Esophagus muscularis mucosa (tissue), 4 donors: ENCODE results near the gene DHX58. TPM values are rescaled to one million over a fixed set of nuclear protein-coding genes. Genes with fewer than 3 reads are reported as not detected.
"Not testable (repeated sequence)": the region's sequence is repeated elsewhere in the genome, so short reads cannot be mapped to it uniquely, and the experiment has no call there.

Experiments
- DNase-seq: peaks from one replicate; pipeline ENCODE4 v3.0.0-alpha.2; 2017; ENCODE audit errors: extremely low spot score
- H3K27ac ChIP-seq, 4 donors: fragments of 200-600 bp; sonication (generic); replicated peaks in 1 of 4; 1 replicate in 3 of 4; 2 replicates in 1 of 4; pipeline ENCODE4 v1.5.1; 2016 to 2019; ENCODE audit warnings: mild to moderate bottlenecking in 1 of 4
- H3K27me3 ChIP-seq, 4 donors: fragments of 200-600 bp; sonication (generic); one replicate each; pipeline versions ENCODE4 v1.5.1 to v1.6.0; 2016 to 2019
- H3K36me3 ChIP-seq, 4 donors: fragments of 200-600 bp; sonication (generic); one replicate each; pipeline ENCODE4 v1.5.1; 2016 to 2019
- H3K4me1 ChIP-seq, 4 donors: fragments of 200-600 bp; sonication (generic); one replicate each; pipeline ENCODE4 v1.5.1; 2016 to 2019
- H3K4me3 ChIP-seq, 4 donors: fragments of 200-600 bp; sonication (generic); 1 replicate in 2 of 4; 2 replicates in 2 of 4; pipeline ENCODE4 v1.5.1; 2016 to 2019; ENCODE audit warnings: mild to moderate bottlenecking in 4 of 4, moderate library complexity in 1 of 4
- H3K9me3 ChIP-seq, 4 donors: fragments of 200-600 bp; sonication (generic); 1 replicate in 3 of 4; 2 replicates in 1 of 4; pipeline ENCODE4 v1.5.1; 2016 to 2019
- CTCF ChIP-seq, 3 experiments: fragments of 200-600 bp in 2 of 3; fragments of 450-650 bp in 1 of 3; sonication (generic) in 2 of 3; IDR thresholded peaks; one replicate each; pipeline ENCODE4 v1.5.1; 2017 to 2019; ENCODE audit warnings: antibody characterized with exemption in 3 of 3, mild to moderate bottlenecking in 2 of 3, moderate library complexity in 1 of 3
- EP300 ChIP-seq: sonication (generic); formaldehyde crosslinking; IDR thresholded peaks from one replicate; pipeline ENCODE4 v1.6.1; 2017; ENCODE audit warnings: antibody characterized with exemption
- POLR2A ChIP-seq: fragments of 450-650 bp; IDR thresholded peaks from one replicate; pipeline ENCODE4 v1.6.1; 2017; ENCODE audit warnings: antibody characterized with exemption, moderate library complexity, mild to moderate bottlenecking, low read depth
- POLR2AphosphoS5 ChIP-seq, 2 donors: sonication (generic); formaldehyde crosslinking; IDR thresholded peaks; one replicate each; pipeline ENCODE4 v1.6.1; 2017; ENCODE audit warnings: antibody characterized with exemption in 2 of 2
- WGBS: methylation state at CpG from one replicate; pipeline ENCODE4 v1.1.5; 2018; 5-methylcytosine and 5-hydroxymethylcytosine counted together
- intact Hi-C: fragments of 100-400 bp; cut with DNase I; formaldehyde crosslinking; loops from one replicate; pipeline ENCODE4 v1.15.1; 2023
- total RNA-seq, 4 donors: library from RNA; depleted of rRNA; stranded (reverse); fragments of >200 nt; gene quantifications; one replicate each; pipeline versions ENCODE4 v1.1.0 to v1.2.1, GENCODE V29; 2016

Gene DHX58
- total RNA-seq, 4 donors from 2014 or later: 9.6 to 11.7 (median 11.3) TPM

- no peak for DNase-seq
- 8% methylated on average over 15 of the region's 15 CpGs for WGBS
- Histone ChIP-seq H3K27ac (peak overlapping the region; percentile 78 to 86 (median 84)), H3K27me3 (no peaks in the 10 kb centered on the region), H3K9me3 (no peaks in the 10 kb centered on the region), H3K36me3 (peaks cover 5 to 22% (median 8%) of the 10 kb centered on the region in 4 donors), H3K4me1 (peaks cover 27 to 61% (median 51%) of the 10 kb centered on the region in 4 donors), H3K4me3 (peak overlapping the region; percentile 81 to 99 (median 92))
- TF ChIP-seq POLR2A (no peak), POLR2AphosphoS5 (IDR thresholded peaks at IDR 0.05) (no peak), CTCF (IDR thresholded peaks at IDR 0.05) (no peak), EP300 (no peak)
- intact Hi-C loops: no loop called here
Observed at GRCh38 chr17:42153919-42154742, 41.6 kb upstream of the DHX58 start.

GRCh38 chr17:42146911-42147607 lies 34.5 kb upstream of the DHX58 start:
- H3K9me3 ChIP-seq: no peaks in the 10 kb centered on the region
- DNase-seq: no peak
- intact Hi-C loops: no loop called here
- peaks cover 19 to 66% (median 45%) of the 10 kb centered on the region in 4 donors for H3K4me1 ChIP-seq
- TF ChIP-seq EP300: no peak
- TF ChIP-seq POLR2AphosphoS5 (IDR thresholded peaks at IDR 0.05): no peak
- no peak for TF ChIP-seq POLR2A
- no peak for TF ChIP-seq CTCF (IDR thresholded peaks at IDR 0.05)
- WGBS: 88% methylated on average over 6 of the region's 13 CpGs
- no peak overlapping the region for H3K27ac ChIP-seq
- peaks cover 14 to 60% (median 39%) of the 10 kb centered on the region in 4 donors for H3K36me3 ChIP-seq
- H3K27me3 ChIP-seq: no peaks in the 10 kb centered on the region
- H3K4me3 ChIP-seq: no peak overlapping the region

GRCh38 chr17:42143138-42143537 lies 30.6 kb upstream of the DHX58 start:
- H3K27me3 ChIP-seq, H3K9me3 ChIP-seq, H3K4me3 ChIP-seq, H3K27ac ChIP-seq, DNase-seq, intact Hi-C loops: not testable (repeated sequence)
- Histone ChIP-seq H3K4me1 (peaks cover 44 to 65% (median 48%) of the 10 kb centered on the region in 4 donors), H3K36me3 (peaks cover 9 to 47% (median 32%) of the 10 kb centered on the region in 4 donors)
- WGBS: 80% methylated on average over 4 of the region's 4 CpGs

- TF ChIP-seq CTCF (IDR thresholded peaks at IDR 0.05) (no peak), EP300 (no peak), POLR2AphosphoS5 (IDR thresholded peaks at IDR 0.05) (no peak)
- Histone ChIP-seq H3K4me1 (peaks cover 47 to 71% (median 54%) of the 10 kb centered on the region in 4 donors), H3K36me3 (peaks cover 9 to 43% (median 27%) of the 10 kb centered on the region in 4 donors), H3K4me3 (no peak overlapping the region), H3K27ac (peak overlapping the region in 2 of 4 donors; percentile 16 to 19), H3K9me3 (no peaks in the 10 kb centered on the region), H3K27me3 (no peaks in the 10 kb centered on the region)
- no peak for DNase-seq
- 61% methylated on average over 3 of the region's 7 CpGs for WGBS
- intact Hi-C loops: no loop called here
Observed at GRCh38 chr17:42142371-42142896, 29.9 kb upstream of the DHX58 start.

GRCh38 chr17:42141382-42141781 lies 28.9 kb upstream of the DHX58 start:
- no peak overlapping the region for H3K27ac ChIP-seq
- no peaks in the 10 kb centered on the region for H3K9me3 ChIP-seq
- TF ChIP-seq CTCF (IDR thresholded peaks at IDR 0.05): no peak
- TF ChIP-seq EP300: no peak
- no peak for TF ChIP-seq POLR2A
- TF ChIP-seq POLR2AphosphoS5 (IDR thresholded peaks at IDR 0.05): no peak
- H3K36me3 ChIP-seq: peaks cover 4 to 32% (median 20%) of the 10 kb centered on the region in 4 donors
- H3K4me1 ChIP-seq: peaks cover 54 to 70% (median 63%) of the 10 kb centered on the region in 4 donors
- intact Hi-C loops: no loop called here
- no peaks in the 10 kb centered on the region for H3K27me3 ChIP-seq
- no peak overlapping the region for H3K4me3 ChIP-seq
- 74% methylated on average over 8 of the region's 8 CpGs for WGBS
- no peak for DNase-seq

GRCh38 chr17:42140690-42141089 lies 28.2 kb upstream of the DHX58 start:
- not testable (repeated sequence) for H3K27ac ChIP-seq
- H3K4me1 ChIP-seq: peaks cover 61 to 76% (median 70%) of the 10 kb centered on the region in 4 donors

More at GRCh38 chr17:42140690-42141089, 28.2 kb upstream of the DHX58 start:
- H3K9me3 ChIP-seq, H3K4me3 ChIP-seq, H3K27me3 ChIP-seq, DNase-seq, intact Hi-C loops: not testable (repeated sequence)
- H3K36me3 ChIP-seq: peaks cover 4 to 28% (median 16%) of the 10 kb centered on the region in 4 donors
- WGBS: 99% methylated on average over 7 of the region's 7 CpGs
